SU-DHL-6 (cell line): Measurements from ENCODE around the gene HS3ST3A1.

Source experiments
- H2AFZ ChIP-seq: fragments of 200-600 bp; sonication (generic); 2 replicates; pipeline ENCODE4 v1.6.1; 2014; ENCODE audit warnings: low read depth, mild to moderate bottlenecking, moderate library complexity, mixed read lengths, antibody characterized with exemption, low read length; ENCODE audit not compliant: severe bottlenecking
- H3F3A ChIP-seq: fragments of 200-600 bp; shearing (Covaris generic); 2 replicates; pipeline ENCODE4 v1.6.0; 2016; ENCODE audit warnings: antibody characterized with exemption, mild to moderate bottlenecking; ENCODE audit not compliant: insufficient read depth
- H3K27ac ChIP-seq: fragments of 200-600 bp; sonication (generic); 2 replicates; pipeline ENCODE4 v1.5.1; 2016; ENCODE audit warnings: low read depth, mild to moderate bottlenecking, low read length, moderate library complexity, mixed read lengths
- H3K27me3 ChIP-seq: fragments of 200-600 bp; sonication (generic), shearing (Covaris generic); 2 replicates; pipeline ENCODE4 v1.6.0; 2014; ENCODE audit warnings: mild to moderate bottlenecking, low read length
- H3K36me3 ChIP-seq: fragments of 200-600 bp; sonication (generic); 2 replicates; pipeline ENCODE4 v1.6.1; 2014; ENCODE audit warnings: mild to moderate bottlenecking, low read length, mixed read lengths
- H3K4me2 ChIP-seq: fragments of 300-600, 200-600 bp; shearing (Covaris generic), sonication (generic); 2 replicates; pipeline ENCODE4 v1.6.0; 2014; ENCODE audit warnings: low read length, low read depth, mild to moderate bottlenecking; ENCODE audit not compliant: poor library complexity, severe bottlenecking
- H3K4me3 ChIP-seq: fragments of 200-600 bp; sonication (generic); 2 replicates; pipeline ENCODE4 v1.5.1; 2014; ENCODE audit warnings: antibody characterized with exemption, low read length, mild to moderate bottlenecking, mixed read lengths; ENCODE audit not compliant: insufficient read depth, poor library complexity, severe bottlenecking
- H3K79me2 ChIP-seq: fragments of 200-600 bp; sonication (generic); 2 replicates; pipeline ENCODE4 v1.6.1; 2014; ENCODE audit warnings: mild to moderate bottlenecking, low read length, moderate library complexity; ENCODE audit not compliant: insufficient read depth
- H3K9ac ChIP-seq: fragments of 200-600 bp; sonication (generic); 2 replicates; pipeline ENCODE4 v1.7.0; 2014; ENCODE audit warnings: mild to moderate bottlenecking, low read length
- H3K9me2 ChIP-seq: fragments of 200-600 bp; sonication (generic); replicated peaks from 2 replicates; pipeline ENCODE4 v1.6.1; 2014; ENCODE audit warnings: low read length; ENCODE audit not compliant: insufficient read depth
- H3K9me3 ChIP-seq: fragments of 200-600 bp; sonication (generic); 2 replicates; pipeline ENCODE4 v1.6.1; 2014; ENCODE audit warnings: low read length, mixed read lengths; ENCODE audit not compliant: insufficient read depth
- H4K20me1 ChIP-seq: fragments of 200-600 bp; sonication (generic); 2 replicates; pipeline ENCODE4 v1.6.1; 2014; ENCODE audit warnings: low read depth, mild to moderate bottlenecking, antibody characterized with exemption, low read length, moderate library complexity, mixed read lengths
- EZH2phosphoT487 ChIP-seq: fragments of 200-600 bp; sonication (generic), shearing (Covaris generic); conservative IDR thresholded peaks from 2 replicates; pipeline ENCODE4 v1.6.1; 2018; ENCODE audit warnings: mild to moderate bottlenecking, antibody characterized with exemption, low read length, moderate library complexity, mixed read lengths
- TF ChIP-seq, protein P1 (sequence below): fragments of 200-600 bp; sonication (generic); IDR thresholded peaks from one replicate; pipeline ENCODE4 v1.5.1; 2017; ENCODE audit warnings: antibody characterized with exemption, mild to moderate bottlenecking, low read length, moderate library complexity; ENCODE audit not compliant: insufficient read depth, poor library complexity, severe bottlenecking

The HS3ST3A1 gene

DNA sequence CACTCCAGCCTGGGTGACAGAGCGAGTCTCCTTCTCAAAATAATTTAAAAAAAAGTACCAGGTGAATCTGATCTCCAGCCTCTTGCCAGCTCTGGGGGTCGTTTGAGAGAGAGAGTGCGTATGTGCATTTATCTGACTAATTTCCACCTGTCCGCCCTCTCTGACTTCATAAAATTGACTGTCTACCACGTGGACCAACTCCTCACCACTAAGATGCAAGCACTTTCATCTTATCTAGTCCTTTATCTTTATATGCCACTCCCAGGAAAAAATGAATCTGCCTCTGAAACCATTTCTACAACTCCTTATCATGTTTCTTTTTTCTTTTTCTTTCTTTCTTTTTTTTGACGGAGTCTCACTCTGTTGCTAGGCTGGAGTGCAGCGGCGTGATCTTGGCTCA lies 55.8 kb downstream of the HS3ST3A1 start:
- H2AFZ ChIP-seq = no peak overlapping the region
- no peaks in the 10 kb centered on the region for H3K36me3 ChIP-seq
- H3F3A ChIP-seq = no peaks in the 10 kb centered on the region
- H3K4me2 ChIP-seq = no peak overlapping the region
- no peak for TF ChIP-seq EZH2phosphoT487
- TF ChIP-seq, protein P1, sequence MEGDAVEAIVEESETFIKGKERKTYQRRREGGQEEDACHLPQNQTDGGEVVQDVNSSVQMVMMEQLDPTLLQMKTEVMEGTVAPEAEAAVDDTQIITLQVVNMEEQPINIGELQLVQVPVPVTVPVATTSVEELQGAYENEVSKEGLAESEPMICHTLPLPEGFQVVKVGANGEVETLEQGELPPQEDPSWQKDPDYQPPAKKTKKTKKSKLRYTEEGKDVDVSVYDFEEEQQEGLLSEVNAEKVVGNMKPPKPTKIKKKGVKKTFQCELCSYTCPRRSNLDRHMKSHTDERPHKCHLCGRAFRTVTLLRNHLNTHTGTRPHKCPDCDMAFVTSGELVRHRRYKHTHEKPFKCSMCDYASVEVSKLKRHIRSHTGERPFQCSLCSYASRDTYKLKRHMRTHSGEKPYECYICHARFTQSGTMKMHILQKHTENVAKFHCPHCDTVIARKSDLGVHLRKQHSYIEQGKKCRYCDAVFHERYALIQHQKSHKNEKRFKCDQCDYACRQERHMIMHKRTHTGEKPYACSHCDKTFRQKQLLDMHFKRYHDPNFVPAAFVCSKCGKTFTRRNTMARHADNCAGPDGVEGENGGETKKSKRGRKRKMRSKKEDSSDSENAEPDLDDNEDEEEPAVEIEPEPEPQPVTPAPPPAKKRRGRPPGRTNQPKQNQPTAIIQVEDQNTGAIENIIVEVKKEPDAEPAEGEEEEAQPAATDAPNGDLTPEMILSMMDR = no peak
- no peaks in the 10 kb centered on the region for H4K20me1 ChIP-seq
- no peaks in the 10 kb centered on the region for H3K9me3 ChIP-seq
- H3K27ac ChIP-seq = no peak overlapping the region
- H3K9me2 ChIP-seq = no peaks in the 10 kb centered on the region
- H3K27me3 ChIP-seq = no peaks in the 10 kb centered on the region
- H3K9ac ChIP-seq = no peak overlapping the region
- no peak overlapping the region for H3K4me3 ChIP-seq
- H3K79me2 ChIP-seq = no peaks in the 10 kb centered on the region

- Histone ChIP-seq H3K9me3 (no peaks in the 10 kb centered on the region), H3F3A (no peaks in the 10 kb centered on the region), H3K36me3 (no peaks in the 10 kb centered on the region), H3K27me3 (no peaks in the 10 kb centered on the region), H3K79me2 (no peaks in the 10 kb centered on the region), H3K9me2 (no peaks in the 10 kb centered on the region), H2AFZ (no peak overlapping the region), H3K4me2 (no peak overlapping the region), H4K20me1 (no peaks in the 10 kb centered on the region), H3K4me3 (no peak overlapping the region), H3K27ac (no peak overlapping the region), H3K9ac (no peak overlapping the region)
- TF ChIP-seq, protein P1 = no peak
- TF ChIP-seq EZH2phosphoT487 = no peak
These were observed 57.0 kb downstream of the HS3ST3A1 start for GRCh38 chr17:13544765-13545164.

- no peak overlapping the region for H3K4me2 ChIP-seq
- H3K9me2 ChIP-seq = no peaks in the 10 kb centered on the region
- H3K9ac ChIP-seq = no peak overlapping the region
- no peaks in the 10 kb centered on the region for H4K20me1 ChIP-seq
- H3K79me2 ChIP-seq = no peaks in the 10 kb centered on the region
- no peak overlapping the region for H3K4me3 ChIP-seq
- H2AFZ ChIP-seq = no peak overlapping the region
- TF ChIP-seq, protein P1 = no peak
- TF ChIP-seq EZH2phosphoT487 = no peak
- no peaks in the 10 kb centered on the region for H3K9me3 ChIP-seq
- no peaks in the 10 kb centered on the region for H3F3A ChIP-seq
- no peaks in the 10 kb centered on the region for H3K27me3 ChIP-seq
- no peak overlapping the region for H3K27ac ChIP-seq
- no peaks in the 10 kb centered on the region for H3K36me3 ChIP-seq
These were observed 57.4 kb downstream of the HS3ST3A1 start for GRCh38 chr17:13544292-13544691.

DNA sequence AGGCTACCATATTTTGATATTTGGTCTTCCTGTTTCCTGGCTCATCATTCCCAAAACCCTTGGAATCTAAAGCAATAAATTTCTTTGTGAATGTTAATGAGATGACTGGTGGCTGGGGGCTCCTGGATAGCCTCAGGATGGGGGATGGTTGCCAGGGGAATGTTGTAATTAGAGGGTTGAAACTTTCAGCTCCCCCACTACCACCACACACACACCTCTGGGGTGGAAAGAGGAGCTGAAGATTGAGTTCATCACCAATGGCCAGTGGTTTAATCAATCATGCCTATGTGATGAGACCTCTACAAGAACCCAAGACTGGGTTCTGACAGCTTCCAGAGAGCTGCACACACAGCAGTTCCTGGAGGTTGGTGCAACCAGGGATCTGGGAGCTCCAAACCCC lies 59.1 kb downstream of the HS3ST3A1 start:
- Histone ChIP-seq H3K9ac (no peak overlapping the region), H3K4me3 (no peak overlapping the region), H3K4me2 (no peak overlapping the region), H3K27me3 (no peaks in the 10 kb centered on the region), H3F3A (no peaks in the 10 kb centered on the region), H3K79me2 (no peaks in the 10 kb centered on the region), H3K27ac (no peak overlapping the region), H4K20me1 (no peaks in the 10 kb centered on the region), H3K9me3 (no peaks in the 10 kb centered on the region), H3K9me2 (no peaks in the 10 kb centered on the region), H3K36me3 (no peaks in the 10 kb centered on the region), H2AFZ (no peak overlapping the region)
- no peak for TF ChIP-seq EZH2phosphoT487
- TF ChIP-seq, protein P1 = no peak
